OCI-LY3 (cell line): ENCODE results near the gene ALKAL2.

Source experiments
- H2AFZ ChIP-seq: fragments of 200-600, 300-600 bp; shearing (Covaris generic); 2 replicates; pipeline ENCODE4 v1.6.0; 2014; ENCODE audit warnings: antibody characterized with exemption, low read depth, low read length
- H3K27ac ChIP-seq: fragments of 200-600, 300-600 bp; sonication (generic); 2 replicates; pipeline ENCODE4 v1.5.1; 2014; ENCODE audit warnings: mild to moderate bottlenecking, low read length, moderate library complexity, mixed read lengths
- H3K27me3 ChIP-seq: fragments of 200-600, 300-600 bp; sonication (generic); 2 replicates; pipeline ENCODE4 v1.6.1; 2014; ENCODE audit warnings: low read depth, low read length, mixed read lengths
- H3K36me3 ChIP-seq: fragments of 200-600, 300-600 bp; sonication (generic); replicated peaks from 2 replicates; pipeline ENCODE3; 2014; ENCODE audit warnings: low read depth, low read length, mixed read lengths
- H3K4me1 ChIP-seq: fragments of 300-600, 200-600 bp; sonication (generic); 2 replicates; pipeline ENCODE4 v1.6.1; 2014; ENCODE audit warnings: low read length, mixed read lengths
- H3K4me2 ChIP-seq: fragments of 200-600, 300-600 bp; sonication (generic); 2 replicates; pipeline ENCODE4 v1.6.1; 2014; ENCODE audit warnings: low read length, mixed read lengths
- H3K4me3 ChIP-seq: fragments of 300-600, 200-600 bp; sonication (generic); 2 replicates; pipeline ENCODE4 v1.5.1; 2014; ENCODE audit warnings: antibody characterized with exemption, mild to moderate bottlenecking, low read length, moderate library complexity
- H3K79me2 ChIP-seq: fragments of 300-600, 200-600 bp; shearing (Covaris generic); 2 replicates; pipeline ENCODE4 v1.6.1; 2014; ENCODE audit warnings: mild to moderate bottlenecking, low read length, mixed read lengths
- H3K9ac ChIP-seq: fragments of 300-600, 200-600 bp; shearing (Covaris generic); 2 replicates; pipeline ENCODE4 v1.6.0; 2014; ENCODE audit warnings: mild to moderate bottlenecking, low read length, moderate library complexity
- H3K9me3 ChIP-seq: fragments of 200-600, 300-600 bp; shearing (Covaris generic); 2 replicates; pipeline ENCODE4 v1.6.1; 2014; ENCODE audit warnings: low read length, mixed read lengths; ENCODE audit not compliant: insufficient read depth
- H4K20me1 ChIP-seq: fragments of 200-600, 300-600 bp; sonication (generic); 2 replicates; pipeline ENCODE4 v1.6.1; 2016; ENCODE audit warnings: low read length, mixed read lengths; ENCODE audit not compliant: insufficient read depth
- EZH2phosphoT487 ChIP-seq: fragments of 200-600 bp; shearing (Covaris generic); IDR thresholded peaks from 2 replicates; pipeline ENCODE4 v1.6.1; 2018; ENCODE audit warnings: antibody characterized with exemption, mixed run types, low read depth
- TF ChIP-seq, protein P1 (sequence below): fragments of 200-600, 300-600 bp; sonication (generic); IDR thresholded peaks from 2 replicates; pipeline ENCODE4 v1.5.1; 2014; ENCODE audit warnings: antibody characterized with exemption, low read length, low read depth

The ALKAL2 gene

DNA sequence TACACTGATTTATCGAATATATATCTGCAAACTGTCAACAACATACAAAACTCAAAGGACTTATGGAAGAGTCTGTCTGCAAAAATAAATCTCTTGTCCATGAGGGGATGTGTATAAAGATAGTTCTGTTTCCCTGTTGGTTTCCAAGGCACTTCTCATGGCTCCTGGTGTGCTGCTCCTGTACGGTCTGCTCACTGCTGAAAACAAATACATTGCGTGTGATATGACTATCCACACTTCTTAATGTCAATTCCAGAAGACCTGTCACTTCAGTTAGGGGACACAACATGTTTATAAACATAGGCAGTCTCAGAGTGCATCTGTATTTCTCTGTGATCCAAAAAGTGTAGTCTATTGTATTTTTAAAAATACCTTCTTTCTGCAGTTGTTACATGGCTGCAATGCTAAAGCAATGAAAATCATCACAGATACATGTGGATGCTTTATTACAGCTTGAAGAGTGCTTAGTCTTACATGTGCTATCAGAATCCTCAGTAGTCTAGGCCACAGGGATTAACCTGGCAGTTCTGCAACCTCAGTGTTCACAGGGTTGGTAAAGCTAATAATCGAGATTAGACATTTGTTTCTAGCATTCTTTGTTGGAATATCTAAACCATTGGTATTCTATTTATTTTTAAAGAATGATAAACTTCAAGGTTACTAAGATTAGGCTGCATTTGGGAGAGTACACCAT is 7.8 kb downstream of the ALKAL2 start:
- Histone ChIP-seq H3K4me2 (no peak overlapping the region), H3K79me2 (peaks cover 16% of the 10 kb centered on the region), H2AFZ (no peak overlapping the region), H4K20me1 (peaks cover 12% of the 10 kb centered on the region), H3K27ac (no peak overlapping the region), H3K27me3 (no peaks in the 10 kb centered on the region), H3K36me3 (peaks cover 61% of the 10 kb centered on the region), H3K9me3 (no peaks in the 10 kb centered on the region), H3K4me3 (no peak overlapping the region), H3K4me1 (peaks cover 6% of the 10 kb centered on the region), H3K9ac (no peak overlapping the region)
- TF ChIP-seq, protein P1, sequence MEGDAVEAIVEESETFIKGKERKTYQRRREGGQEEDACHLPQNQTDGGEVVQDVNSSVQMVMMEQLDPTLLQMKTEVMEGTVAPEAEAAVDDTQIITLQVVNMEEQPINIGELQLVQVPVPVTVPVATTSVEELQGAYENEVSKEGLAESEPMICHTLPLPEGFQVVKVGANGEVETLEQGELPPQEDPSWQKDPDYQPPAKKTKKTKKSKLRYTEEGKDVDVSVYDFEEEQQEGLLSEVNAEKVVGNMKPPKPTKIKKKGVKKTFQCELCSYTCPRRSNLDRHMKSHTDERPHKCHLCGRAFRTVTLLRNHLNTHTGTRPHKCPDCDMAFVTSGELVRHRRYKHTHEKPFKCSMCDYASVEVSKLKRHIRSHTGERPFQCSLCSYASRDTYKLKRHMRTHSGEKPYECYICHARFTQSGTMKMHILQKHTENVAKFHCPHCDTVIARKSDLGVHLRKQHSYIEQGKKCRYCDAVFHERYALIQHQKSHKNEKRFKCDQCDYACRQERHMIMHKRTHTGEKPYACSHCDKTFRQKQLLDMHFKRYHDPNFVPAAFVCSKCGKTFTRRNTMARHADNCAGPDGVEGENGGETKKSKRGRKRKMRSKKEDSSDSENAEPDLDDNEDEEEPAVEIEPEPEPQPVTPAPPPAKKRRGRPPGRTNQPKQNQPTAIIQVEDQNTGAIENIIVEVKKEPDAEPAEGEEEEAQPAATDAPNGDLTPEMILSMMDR: no peak
- no peak for TF ChIP-seq EZH2phosphoT487

DNA sequence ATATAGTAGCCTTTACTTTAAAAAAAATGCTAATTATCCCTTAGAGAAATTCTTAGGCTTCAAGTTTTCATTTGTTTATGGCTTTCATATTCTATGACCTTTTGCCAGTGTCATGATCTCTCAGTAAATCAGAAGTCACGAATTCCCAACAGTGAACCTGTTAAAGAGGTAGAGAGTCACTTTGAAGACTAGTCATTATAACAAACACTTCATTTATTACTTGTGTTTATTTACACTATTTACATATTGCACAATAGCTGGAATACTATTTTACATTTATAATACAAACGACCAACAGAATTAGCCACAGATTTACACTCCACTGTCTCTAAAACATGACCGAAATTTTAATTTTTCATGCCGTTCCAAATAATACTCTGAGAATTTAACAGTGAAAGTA is 8.5 kb downstream of the ALKAL2 start:
- Histone ChIP-seq H3K27me3 (no peaks in the 10 kb centered on the region), H3K79me2 (peaks cover 23% of the 10 kb centered on the region), H4K20me1 (peaks cover 19% of the 10 kb centered on the region), H3K9me3 (no peaks in the 10 kb centered on the region), H3K27ac (no peak overlapping the region), H3K4me1 (peaks cover 13% of the 10 kb centered on the region), H3K36me3 (peaks cover 67% of the 10 kb centered on the region), H3K4me3 (no peak overlapping the region), H3K9ac (no peak overlapping the region), H3K4me2 (no peak overlapping the region), H2AFZ (no peak overlapping the region)
- TF ChIP-seq, protein P1: no peak
- TF ChIP-seq EZH2phosphoT487: no peak

DNA sequence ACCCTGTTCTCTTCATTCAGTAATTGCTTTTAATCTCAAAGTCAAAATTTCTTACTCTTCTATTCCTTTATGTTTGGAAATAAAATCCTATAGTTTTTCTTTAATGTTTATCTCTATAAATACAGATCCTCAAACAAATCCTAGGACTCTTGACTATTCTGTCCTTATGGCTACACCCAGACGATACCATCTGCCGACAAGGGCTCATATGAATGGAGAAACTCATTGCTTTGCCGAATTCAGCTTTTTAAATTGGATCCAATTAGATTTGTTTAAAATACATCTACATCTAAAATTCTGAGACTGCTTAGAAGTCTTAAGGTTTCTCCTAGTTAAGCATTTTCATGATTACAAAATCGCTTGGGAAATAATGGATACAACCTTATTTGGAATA is 9.0 kb downstream of the ALKAL2 start:
- peaks cover 27% of the 10 kb centered on the region for H3K79me2 ChIP-seq
- no peaks in the 10 kb centered on the region for H3K9me3 ChIP-seq
- H3K4me1 ChIP-seq: peaks cover 14% of the 10 kb centered on the region
- peaks cover 23% of the 10 kb centered on the region for H4K20me1 ChIP-seq
- TF ChIP-seq, protein P1: no peak
- no peak for TF ChIP-seq EZH2phosphoT487
- H3K27me3 ChIP-seq: no peaks in the 10 kb centered on the region
- no peak overlapping the region for H2AFZ ChIP-seq
- H3K4me3 ChIP-seq: no peak overlapping the region
- H3K36me3 ChIP-seq: peaks cover 70% of the 10 kb centered on the region
- H3K4me2 ChIP-seq: no peak overlapping the region
- H3K27ac ChIP-seq: no peak overlapping the region
- H3K9ac ChIP-seq: no peak overlapping the region

GRCh38 chr2:278312-278926 is 9.5 kb downstream of the ALKAL2 start:
- Histone ChIP-seq H3K27me3 (no peaks in the 10 kb centered on the region), H3K4me3 (no peak overlapping the region), H4K20me1 (peaks cover 23% of the 10 kb centered on the region), H3K36me3 (peaks cover 72% of the 10 kb centered on the region), H3K9me3 (no peaks in the 10 kb centered on the region), H3K9ac (no peak overlapping the region), H3K27ac (no peak overlapping the region), H3K4me1 (peaks cover 14% of the 10 kb centered on the region), H3K79me2 (peaks cover 32% of the 10 kb centered on the region), H3K4me2 (no peak overlapping the region), H2AFZ (no peak overlapping the region)
- no peak for TF ChIP-seq EZH2phosphoT487
- TF ChIP-seq, protein P1: no peak
